Uterus (tissue), 4 donors: ENCODE results near the gene LSAMP. TPM values are rescaled to one million over a fixed set of nuclear protein-coding genes. Genes with fewer than 3 reads are reported as not detected.

Experiments used
- DNase-seq, 2 donors: peaks; one replicate each; pipeline ENCODE4 v3.0.0-alpha.2; 2019 to 2020
- H3K27ac ChIP-seq, 2 donors: fragments of 200-600 bp; sonication (generic); 1 replicate in 1 of 2; 2 replicates in 1 of 2; pipeline ENCODE4 v1.5.1; 2016 to 2018
- H3K27me3 ChIP-seq, 2 donors: fragments of 200-600 bp; sonication (generic); one replicate each; pipeline ENCODE4 v1.5.1; 2018 to 2019; ENCODE audit warnings: control low read depth in 1 of 2
- H3K36me3 ChIP-seq, 2 donors: fragments of 200-600 bp; sonication (generic); one replicate each; pipeline ENCODE4 v1.5.1; 2019; ENCODE audit warnings: control low read depth in 1 of 2
- H3K4me1 ChIP-seq, 2 donors: fragments of 200-600 bp; sonication (generic); one replicate each; pipeline ENCODE4 v1.5.1; 2018 to 2019; ENCODE audit warnings: control low read depth in 1 of 2
- H3K4me3 ChIP-seq, 2 donors: fragments of 200-600 bp; sonication (generic); 1 replicate in 1 of 2; 2 replicates in 1 of 2; pipeline ENCODE4 v1.5.1; 2018 to 2019; ENCODE audit warnings: mild to moderate bottlenecking in 1 of 2
- H3K9me3 ChIP-seq, 2 donors: fragments of 200-600 bp; sonication (generic); one replicate each; pipeline ENCODE4 v1.5.1; 2019; ENCODE audit warnings: control low read depth in 1 of 2
- CTCF ChIP-seq, 4 experiments: fragments of 200-600 bp in 2 of 4; fragments of 450-650 bp in 2 of 4; sonication (generic) in 2 of 4; IDR thresholded peaks; one replicate each; pipeline ENCODE4 v1.5.1; 2016 to 2019; ENCODE audit warnings: antibody characterized with exemption in 4 of 4, mild to moderate bottlenecking in 2 of 4, moderate library complexity in 1 of 4
- POLR2A ChIP-seq, 2 donors: fragments of 450-650 bp; IDR thresholded peaks; one replicate each; pipeline ENCODE4 v1.6.1; 2016; ENCODE audit warnings: antibody characterized with exemption in 2 of 2, mild to moderate bottlenecking in 1 of 2, moderate library complexity in 1 of 2
- intact Hi-C: fragments of 100-400 bp; cut with DNase I; formaldehyde crosslinking; loops from one replicate; pipeline ENCODE4 v1.15.1; 2023; ENCODE audit warnings: low total_unique reads
- total RNA-seq, 4 donors: library from RNA; depleted of rRNA in 3 of 4; stranded (reverse); fragments of >200 nt in 3 of 4; gene quantifications; one replicate each; pipeline versions ENCODE4 v1.1.0 to v1.2.4, GENCODE V29; 2014 to 2023
- donor health status: DM: yes; HTN: yes; CAD: no.

LSAMP gene
- total RNA-seq, 4 donors from 2014 or later, result 0.26 to 25.8 (median 1.8) TPM

DNA sequence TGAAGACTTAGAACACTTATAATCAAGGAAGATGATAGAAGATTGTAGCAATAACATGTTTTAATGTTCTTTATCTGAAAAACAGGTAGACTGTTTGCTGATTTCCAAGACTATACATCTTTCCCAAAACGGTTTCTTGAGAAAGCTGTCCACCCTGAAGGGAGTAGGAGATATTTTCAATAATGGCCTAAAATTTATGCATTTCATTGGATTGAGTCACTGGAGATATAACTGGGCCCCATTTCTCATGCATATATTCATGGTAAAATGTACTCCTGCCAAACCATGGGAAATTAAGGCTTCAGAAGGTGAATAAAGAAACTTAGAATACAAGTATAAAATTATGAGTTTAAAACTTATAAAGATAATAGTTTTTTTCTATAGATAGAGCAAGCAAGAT lies 143.9 kb downstream of the LSAMP start:
- no peak overlapping the region for H3K27ac ChIP-seq
- no peaks in the 10 kb centered on the region for H3K27me3 ChIP-seq
- no peaks in the 10 kb centered on the region for H3K9me3 ChIP-seq
- H3K4me3 ChIP-seq, result no peak overlapping the region
- DNase-seq, result no peak
- TF ChIP-seq CTCF (IDR thresholded peaks at IDR 0.05) (no peak), POLR2A (IDR thresholded peaks at IDR 0.05) (no peak)
- no peaks in the 10 kb centered on the region for H3K36me3 ChIP-seq
- no peaks in the 10 kb centered on the region for H3K4me1 ChIP-seq
- intact Hi-C loops, result no loop called here

- Histone ChIP-seq H3K27me3 (no peaks in the 10 kb centered on the region), H3K4me1 (no peaks in the 10 kb centered on the region), H3K4me3 (no peak overlapping the region), H3K36me3 (no peaks in the 10 kb centered on the region), H3K27ac (no peak overlapping the region), H3K9me3 (no peaks in the 10 kb centered on the region)
- intact Hi-C loops, result no loop called here
- TF ChIP-seq CTCF (IDR thresholded peaks at IDR 0.05), result no peak
- TF ChIP-seq POLR2A (IDR thresholded peaks at IDR 0.05), result no peak
- no peak for DNase-seq
Measured at GRCh38 chr3:116300226-116300625, 145.1 kb downstream of the LSAMP start.

- DNase-seq, result no peak
- no peaks in the 10 kb centered on the region for H3K4me1 ChIP-seq
- H3K27ac ChIP-seq, result no peak overlapping the region
- no peaks in the 10 kb centered on the region for H3K36me3 ChIP-seq
- H3K27me3 ChIP-seq, result no peaks in the 10 kb centered on the region
- no peaks in the 10 kb centered on the region for H3K9me3 ChIP-seq
- H3K4me3 ChIP-seq, result no peak overlapping the region
- intact Hi-C loops, result no loop called here
- TF ChIP-seq POLR2A (IDR thresholded peaks at IDR 0.05) (no peak), CTCF (IDR thresholded peaks at IDR 0.05) (no peak)
Measured at GRCh38 chr3:116299646-116300081, 145.6 kb downstream of the LSAMP start.

DNA sequence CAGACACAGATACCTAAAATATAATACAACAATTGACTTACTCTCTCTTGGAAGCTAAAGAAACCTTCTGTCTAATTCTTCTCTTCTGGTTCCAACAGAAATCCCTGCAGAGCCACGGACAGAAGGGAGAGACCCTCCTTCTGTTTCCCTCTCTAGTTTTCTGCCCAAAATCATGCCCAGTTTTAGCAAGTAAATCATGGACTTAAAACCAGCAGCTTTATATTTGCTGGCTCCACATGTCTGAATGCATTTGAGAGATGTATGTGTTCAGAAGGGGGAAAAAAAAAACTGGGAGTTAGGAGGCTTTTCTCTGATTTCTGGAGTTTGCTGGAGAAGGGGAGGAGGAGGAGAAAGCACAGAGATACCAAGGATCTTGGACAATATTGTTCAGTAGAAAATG lies 147.1 kb downstream of the LSAMP start:
- Histone ChIP-seq H3K4me3 (no peak overlapping the region), H3K4me1 (no peaks in the 10 kb centered on the region), H3K27ac (no peak overlapping the region), H3K27me3 (no peaks in the 10 kb centered on the region), H3K9me3 (no peaks in the 10 kb centered on the region), H3K36me3 (no peaks in the 10 kb centered on the region)
- DNase-seq, result no peak
- intact Hi-C loops, result no loop called here
- TF ChIP-seq CTCF (IDR thresholded peaks at IDR 0.05) (no peak), POLR2A (IDR thresholded peaks at IDR 0.05) (no peak)

- Histone ChIP-seq H3K36me3 (no peaks in the 10 kb centered on the region), H3K9me3 (no peaks in the 10 kb centered on the region), H3K27ac (no peak overlapping the region), H3K27me3 (no peaks in the 10 kb centered on the region), H3K4me1 (no peaks in the 10 kb centered on the region), H3K4me3 (no peak overlapping the region)
- no peak for DNase-seq
- intact Hi-C loops, result no loop called here
- no peak for TF ChIP-seq POLR2A (IDR thresholded peaks at IDR 0.05)
- TF ChIP-seq CTCF (IDR thresholded peaks at IDR 0.05), result no peak
Measured at GRCh38 chr3:116291141-116291540, 154.1 kb downstream of the LSAMP start.
